Gastrocnemius medialis (tissue), 4 donors: Measurements from ENCODE around the gene NPTX1.

Experiments
- CTCF ChIP-seq, 5 experiments: fragments of 450-650 bp in 3 of 5; fragments of 200-600 bp in 2 of 5; sonication (generic) in 2 of 5; IDR thresholded peaks in 4 of 5; conservative IDR thresholded peaks in 1 of 5; 1 replicate in 4 of 5; 2 replicates in 1 of 5; pipeline ENCODE4 v1.5.1; 2016 to 2019; ENCODE audit warnings: antibody characterized with exemption in 5 of 5, mild to moderate bottlenecking in 3 of 5, moderate library complexity in 3 of 5
- POLR2A ChIP-seq, 2 donors: fragments of 450-650 bp; IDR thresholded peaks; one replicate each; pipeline ENCODE4 v1.6.1; 2017; ENCODE audit warnings: antibody characterized with exemption in 2 of 2, mild to moderate bottlenecking in 2 of 2, moderate library complexity in 2 of 2

- no peak for TF ChIP-seq POLR2A (IDR thresholded peaks at IDR 0.05)
- no peak for TF ChIP-seq CTCF (IDR thresholded peaks at IDR 0.05 in 4 of 5, conservative IDR thresholded peaks at IDR 0.05 in 1 of 5)
Observed at GRCh38 chr17:80486692-80487091, 10.3 kb upstream of the NPTX1 start.
